Activated CD4-positive, alpha-beta memory T cell treated with anti-CD3 and anti-CD28 coated beads, Interleukin-2, amount 10 ng/mL, durations not matched to agents 7 days and 5 days (primary cell): Measurements from ENCODE around the gene OFD1. TPM values are rescaled to one million over a fixed set of nuclear protein-coding genes. Genes with fewer than 3 reads are reported as not detected.

Source experiments
- CTCF ChIA-PET: fragments of 350-600 bp; sonication (Branson Sonifier 250); formaldehyde crosslinking; loops from one replicate; lab custom pipeline; 2021; ENCODE audit warnings: antibody characterized with exemption, inconsistent platforms; lab: Charles Lee
- POLR2A ChIA-PET: fragments of 350-600 bp; sonication (Branson Sonifier 250); formaldehyde crosslinking; loops from one replicate; lab custom pipeline; 2021; ENCODE audit warnings: antibody characterized with exemption; lab: Charles Lee
- DNase-seq: peaks from one replicate; pipeline ENCODE4 v3.0.0-alpha.2; 2020
- H3K27ac Mint-ChIP-seq: one replicate; pipeline ENCODE4 v1.8.0; 2021; ENCODE audit warnings: mild to moderate bottlenecking, mixed read lengths
- H3K27me3 Mint-ChIP-seq: one replicate; pipeline ENCODE4 v1.8.0; 2021; ENCODE audit warnings: mixed read lengths
- H3K36me3 Mint-ChIP-seq: one replicate; pipeline ENCODE4 v1.8.0; 2021; ENCODE audit warnings: low read depth, mixed read lengths
- H3K4me1 Mint-ChIP-seq: one replicate; pipeline ENCODE4 v1.8.0; 2021; ENCODE audit warnings: mixed read lengths
- H3K4me3 Mint-ChIP-seq: one replicate; pipeline ENCODE4 v1.8.0; 2021; ENCODE audit warnings: mild to moderate bottlenecking, mixed read lengths
- H3K9me3 Mint-ChIP-seq: one replicate; pipeline ENCODE4 v1.8.0; 2021; ENCODE audit warnings: mixed read lengths
- total RNA-seq, 2 experiments: library from RNA; stranded (reverse); gene quantifications; one replicate each; pipeline ENCODE4 v1.2.3, GENCODE V29; 2021

OFD1 gene
- total RNA-seq, 2 experiments from 2014 or later: 41.3 to 47.3 TPM

DNA sequence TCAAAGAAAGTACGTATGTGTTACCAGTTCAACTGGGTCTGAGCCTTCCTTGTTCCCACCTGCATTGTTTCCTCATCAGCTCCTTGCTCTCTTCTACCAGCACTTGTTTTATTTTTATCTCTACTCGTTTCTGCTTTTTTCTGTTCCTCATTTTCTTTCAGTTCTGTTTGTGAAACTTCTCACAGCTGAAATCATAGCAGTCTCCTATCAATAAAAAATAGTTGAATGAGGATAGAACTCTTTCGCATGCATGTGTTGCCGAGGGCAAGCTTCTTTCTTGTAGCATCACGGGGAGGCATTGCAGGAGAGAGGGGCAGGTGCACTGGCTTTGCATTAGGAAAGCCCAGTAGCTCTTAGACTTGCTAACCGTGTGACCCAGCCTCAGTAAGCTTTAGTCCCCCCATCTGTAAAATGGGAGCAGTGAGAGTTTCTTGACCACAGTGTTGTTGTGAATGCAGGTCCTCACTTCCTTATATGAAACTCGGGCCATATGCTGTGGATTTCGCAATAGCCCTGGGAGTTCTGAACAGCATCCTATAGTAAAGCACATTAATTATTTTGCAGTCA, 24.7 kb downstream of the OFD1 start:
- H3K9me3 Mint-ChIP-seq: no peaks in the 10 kb centered on the region
- H3K4me1 Mint-ChIP-seq: peaks cover 24% of the 10 kb centered on the region
- ChIA-PET CTCF (no interaction called here), POLR2A (no interaction called here)
- H3K4me3 Mint-ChIP-seq: no peak overlapping the region
- H3K27me3 Mint-ChIP-seq: no peaks in the 10 kb centered on the region
- H3K27ac Mint-ChIP-seq: no peak overlapping the region
- peaks cover 48% of the 10 kb centered on the region for H3K36me3 Mint-ChIP-seq
- DNase-seq: no peak

GRCh38 chrX:13760426-13760825, 25.9 kb downstream of the OFD1 start:
- H3K27ac Mint-ChIP-seq: no peak overlapping the region
- no peak overlapping the region for H3K4me3 Mint-ChIP-seq
- H3K36me3 Mint-ChIP-seq: peaks cover 46% of the 10 kb centered on the region
- peaks cover 15% of the 10 kb centered on the region for H3K4me1 Mint-ChIP-seq
- ChIA-PET POLR2A (no interaction called here), CTCF (interaction anchor here (1.2 kb wide), 1 partner anchor 9 kb away, joined by 4 read pairs; no protein-coding TSS in a partner anchor)
- H3K27me3 Mint-ChIP-seq: no peaks in the 10 kb centered on the region
- H3K9me3 Mint-ChIP-seq: no peaks in the 10 kb centered on the region
- DNase-seq: no peak

- Mint-ChIP-seq H3K27me3 (no peaks in the 10 kb centered on the region), H3K27ac (no peak overlapping the region), H3K36me3 (peaks cover 56% of the 10 kb centered on the region), H3K9me3 (no peaks in the 10 kb centered on the region), H3K4me1 (peaks cover 12% of the 10 kb centered on the region), H3K4me3 (no peak overlapping the region)
- POLR2A ChIA-PET: no interaction called here
- DNase-seq: no peak
- CTCF ChIA-PET: interaction anchor here (1.2 to 1.3 kb wide), 2 partner anchors 11 to 27 kb away, joined by 3 to 4 read pairs; partner anchors contain the start of genes OFD1 and TRAPPC2
Measured at GRCh38 chrX:13761606-13762414, 27.3 kb downstream of the OFD1 start.

GRCh38 chrX:13763489-13763888, 28.9 kb downstream of the OFD1 start:
- no peak overlapping the region for H3K4me3 Mint-ChIP-seq
- DNase-seq: no peak
- H3K9me3 Mint-ChIP-seq: no peaks in the 10 kb centered on the region
- H3K4me1 Mint-ChIP-seq: peaks cover 12% of the 10 kb centered on the region
- H3K36me3 Mint-ChIP-seq: peaks cover 58% of the 10 kb centered on the region
- H3K27ac Mint-ChIP-seq: no peak overlapping the region
- H3K27me3 Mint-ChIP-seq: no peaks in the 10 kb centered on the region
- CTCF ChIA-PET: no interaction called here
- POLR2A ChIA-PET: no interaction called here

GRCh38 chrX:13764281-13764680, 29.7 kb downstream of the OFD1 start:
- Mint-ChIP-seq H3K27ac (no peak overlapping the region), H3K4me3 (no peak overlapping the region), H3K9me3 (no peaks in the 10 kb centered on the region), H3K27me3 (no peaks in the 10 kb centered on the region), H3K4me1 (peaks cover 10% of the 10 kb centered on the region), H3K36me3 (peaks cover 61% of the 10 kb centered on the region)
- no peak for DNase-seq
- CTCF ChIA-PET: no interaction called here
- POLR2A ChIA-PET: no interaction called here

- Mint-ChIP-seq H3K27ac (no peak overlapping the region), H3K27me3 (no peaks in the 10 kb centered on the region), H3K36me3 (peaks cover 63% of the 10 kb centered on the region), H3K9me3 (no peaks in the 10 kb centered on the region), H3K4me1 (peaks cover 10% of the 10 kb centered on the region), H3K4me3 (no peak overlapping the region)
- DNase-seq: no peak
- ChIA-PET POLR2A (no interaction called here), CTCF (no interaction called here)
Measured at GRCh38 chrX:13764765-13765164, 30.2 kb downstream of the OFD1 start.

DNA sequence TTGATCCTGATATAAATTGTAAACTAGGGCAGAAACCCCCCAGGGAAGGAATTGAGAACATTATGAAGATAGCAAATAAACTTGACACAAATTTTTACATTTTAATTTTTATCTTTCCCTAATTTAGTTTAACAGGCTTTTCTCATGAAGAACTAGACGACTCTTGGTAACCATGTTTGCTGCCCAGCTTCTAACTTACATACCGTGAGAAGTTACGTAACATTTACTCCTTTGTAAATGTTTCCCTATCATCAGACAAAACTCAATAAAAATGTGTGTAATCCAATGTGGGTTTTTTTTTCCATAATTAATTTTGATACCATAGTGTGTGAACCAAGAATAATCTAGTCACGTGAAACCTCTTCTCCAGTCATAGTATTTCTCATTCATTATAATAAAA, 34.4 kb downstream of the OFD1 start:
- Mint-ChIP-seq H3K9me3 (no peaks in the 10 kb centered on the region), H3K36me3 (peaks cover 48% of the 10 kb centered on the region), H3K27ac (no peak overlapping the region), H3K4me3 (no peak overlapping the region), H3K4me1 (no peaks in the 10 kb centered on the region), H3K27me3 (no peaks in the 10 kb centered on the region)
- CTCF ChIA-PET: no interaction called here
- POLR2A ChIA-PET: no interaction called here
- no peak for DNase-seq

DNA sequence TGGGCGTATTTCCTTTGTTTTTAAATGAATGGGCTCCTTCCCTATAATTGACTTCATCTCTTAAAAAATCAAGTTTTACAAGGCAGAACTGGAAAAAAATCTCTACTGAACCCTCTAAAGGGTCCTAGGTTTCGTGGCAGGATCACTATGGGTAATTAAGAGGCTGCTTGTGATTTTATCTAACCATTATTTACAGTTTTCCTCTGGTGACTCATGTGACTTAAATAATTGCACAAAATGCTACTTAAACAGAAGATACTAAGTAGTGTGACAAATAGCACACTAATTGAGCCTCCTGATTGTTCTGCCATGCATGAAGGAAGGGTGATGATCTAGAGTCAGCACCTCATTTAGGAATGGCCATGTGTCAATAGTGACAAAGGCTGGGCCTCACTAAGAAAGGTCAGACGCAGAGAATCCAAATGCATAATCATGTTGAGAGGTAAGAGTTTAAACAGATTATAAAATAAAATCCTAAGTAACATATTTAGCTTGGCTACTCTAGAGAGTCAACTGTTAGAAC, 35.5 kb downstream of the OFD1 start:
- no peaks in the 10 kb centered on the region for H3K27me3 Mint-ChIP-seq
- H3K36me3 Mint-ChIP-seq: peaks cover 57% of the 10 kb centered on the region
- no peaks in the 10 kb centered on the region for H3K9me3 Mint-ChIP-seq
- H3K4me1 Mint-ChIP-seq: no peaks in the 10 kb centered on the region
- H3K27ac Mint-ChIP-seq: no peak overlapping the region
- CTCF ChIA-PET: no interaction called here
- POLR2A ChIA-PET: no interaction called here
- DNase-seq: no peak
- H3K4me3 Mint-ChIP-seq: no peak overlapping the region

- Mint-ChIP-seq H3K27me3 (no peaks in the 10 kb centered on the region), H3K27ac (no peak overlapping the region), H3K36me3 (peaks cover 19% of the 10 kb centered on the region), H3K4me3 (no peak overlapping the region), H3K9me3 (no peaks in the 10 kb centered on the region), H3K4me1 (no peaks in the 10 kb centered on the region)
- CTCF ChIA-PET: no interaction called here
- no peak for DNase-seq
- POLR2A ChIA-PET: no interaction called here
Measured at GRCh38 chrX:13774696-13775095, 40.1 kb downstream of the OFD1 start.

DNA sequence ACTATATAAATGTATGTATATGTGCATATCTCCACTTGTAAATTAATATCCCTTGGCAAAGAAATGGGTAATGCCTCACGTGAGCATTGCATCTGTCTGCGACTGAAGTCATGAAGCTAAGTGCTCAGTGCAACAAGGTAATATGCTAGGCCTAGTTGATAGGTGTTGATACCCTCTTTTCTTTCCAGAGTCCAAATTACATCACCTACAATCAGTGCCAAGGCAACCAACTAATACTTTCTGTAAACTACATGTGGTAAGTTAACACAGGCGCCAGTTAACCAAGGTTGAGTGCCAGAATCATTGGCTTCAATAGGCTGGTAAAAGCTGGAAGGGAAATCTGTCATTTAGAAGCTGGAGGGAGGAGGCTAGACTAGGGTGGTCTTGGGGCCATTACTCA, 41.3 kb downstream of the OFD1 start:
- no peak overlapping the region for H3K27ac Mint-ChIP-seq
- no peaks in the 10 kb centered on the region for H3K9me3 Mint-ChIP-seq
- CTCF ChIA-PET: interaction anchor here (0.6 kb wide), 2 partner anchors 94 to 484 kb away, joined by 3 read pairs; no protein-coding TSS in a partner anchor
- H3K4me3 Mint-ChIP-seq: no peak overlapping the region
- DNase-seq: no peak
- peaks cover 8% of the 10 kb centered on the region for H3K36me3 Mint-ChIP-seq
- H3K27me3 Mint-ChIP-seq: no peaks in the 10 kb centered on the region
- no peaks in the 10 kb centered on the region for H3K4me1 Mint-ChIP-seq
- POLR2A ChIA-PET: no interaction called here

DNA sequence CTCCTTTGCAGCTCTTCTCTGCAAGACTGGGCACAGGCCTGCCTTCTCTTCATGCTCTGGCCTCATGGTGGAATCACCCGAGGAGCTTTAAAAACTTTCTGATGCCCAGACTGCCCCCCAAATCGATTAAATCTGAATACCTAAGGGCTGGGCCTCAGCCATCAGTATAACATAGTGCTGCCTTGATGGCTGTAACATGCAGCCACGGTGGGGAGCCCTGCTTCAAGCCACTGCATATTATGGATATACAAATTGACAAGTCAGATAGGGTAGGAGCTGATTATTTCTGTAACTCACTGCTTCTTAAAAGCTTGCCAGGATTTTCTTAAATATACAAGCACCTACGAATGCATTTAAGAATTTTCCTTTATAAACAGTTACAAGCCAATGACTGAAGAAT, 41.8 kb downstream of the OFD1 start:
- CTCF ChIA-PET: interaction anchor here (0.6 kb wide), 2 partner anchors 94 to 485 kb away, joined by 3 read pairs; no protein-coding TSS in a partner anchor
- no peaks in the 10 kb centered on the region for H3K27me3 Mint-ChIP-seq
- no peaks in the 10 kb centered on the region for H3K9me3 Mint-ChIP-seq
- peaks cover 8% of the 10 kb centered on the region for H3K36me3 Mint-ChIP-seq
- H3K4me1 Mint-ChIP-seq: no peaks in the 10 kb centered on the region
- POLR2A ChIA-PET: no interaction called here
- no peak overlapping the region for H3K27ac Mint-ChIP-seq
- no peak for DNase-seq
- no peak overlapping the region for H3K4me3 Mint-ChIP-seq

DNA sequence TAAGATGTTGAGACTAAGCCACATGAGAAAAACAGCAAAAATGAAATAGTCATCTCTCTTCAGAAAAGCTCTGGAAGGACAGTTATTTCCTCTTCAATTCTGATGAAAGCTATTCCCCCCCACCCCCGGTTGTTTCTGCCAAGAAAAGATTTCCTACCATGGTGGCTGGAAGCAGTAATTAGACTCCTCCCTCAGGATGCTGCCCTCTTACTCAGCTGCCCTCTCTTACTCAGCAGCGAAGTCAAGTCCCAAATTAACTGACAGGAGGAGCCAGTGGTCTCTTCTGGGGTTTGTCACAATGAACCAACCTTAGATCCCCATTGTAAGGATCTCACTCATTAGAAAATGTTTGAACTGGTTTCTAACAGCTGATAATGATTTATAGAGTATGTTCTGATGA, 44.4 kb downstream of the OFD1 start:
- Mint-ChIP-seq H3K36me3 (peaks cover 8% of the 10 kb centered on the region), H3K27ac (no peak overlapping the region), H3K4me1 (no peaks in the 10 kb centered on the region), H3K9me3 (no peaks in the 10 kb centered on the region), H3K27me3 (no peaks in the 10 kb centered on the region), H3K4me3 (no peak overlapping the region)
- no peak for DNase-seq
- POLR2A ChIA-PET: no interaction called here
- CTCF ChIA-PET: no interaction called here

DNA sequence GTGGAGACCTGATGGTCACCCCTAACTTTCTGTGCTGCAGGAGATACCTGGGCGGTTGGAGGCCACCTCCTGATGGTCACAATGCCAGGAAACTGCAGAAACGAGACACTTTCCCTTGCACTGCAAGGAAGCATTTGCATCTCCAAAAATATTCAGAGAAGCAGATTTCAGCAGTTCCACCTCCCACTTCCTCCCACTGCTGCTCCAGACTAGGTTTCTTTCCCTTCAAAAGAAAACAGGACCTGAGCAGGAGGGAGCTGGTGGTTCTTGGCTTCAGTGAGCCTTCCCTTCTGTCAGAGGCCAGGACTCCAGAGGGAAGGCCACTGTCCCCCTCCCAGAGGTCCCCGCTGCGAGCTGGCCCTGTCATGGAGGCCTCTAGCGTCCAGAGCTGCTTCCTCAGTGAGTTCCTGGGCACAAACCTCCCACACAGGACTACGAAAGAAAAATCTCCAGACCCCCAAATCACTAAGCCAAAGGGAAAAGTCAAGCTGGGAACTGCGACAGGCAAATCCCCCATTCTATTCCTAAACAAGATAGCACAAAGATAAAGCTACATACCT, 46.4 kb downstream of the OFD1 start:
- CTCF ChIA-PET: interaction anchor here (1.6 kb wide), 1 partner anchor 251 kb away, joined by 3 read pairs; no protein-coding TSS in a partner anchor
- H3K27me3 Mint-ChIP-seq: no peaks in the 10 kb centered on the region

More for the DNA sequence above, 46.4 kb downstream of the OFD1 start:
- H3K9me3 Mint-ChIP-seq: no peaks in the 10 kb centered on the region
- POLR2A ChIA-PET: no interaction called here
- no peak overlapping the region for H3K27ac Mint-ChIP-seq
- DNase-seq: no peak
- H3K4me3 Mint-ChIP-seq: no peak overlapping the region
- no peaks in the 10 kb centered on the region for H3K4me1 Mint-ChIP-seq
- H3K36me3 Mint-ChIP-seq: no peaks in the 10 kb centered on the region
